Activated naive CD8-positive, alpha-beta T cell treated with anti-CD3 and anti-CD28 coated beads for 36 hours (primary cell): ENCODE measurements around the gene REG1A. TPM values are rescaled to one million over a fixed set of nuclear protein-coding genes. Genes with fewer than 3 reads are reported as not detected.

Experiments
- DNase-seq: peaks from one replicate; pipeline ENCODE4 v3.0.0; 2021
- H3K27ac Mint-ChIP-seq: one replicate; pipeline ENCODE4 v1.8.0; 2022; ENCODE audit warnings: mild to moderate bottlenecking, moderate library complexity, mixed read lengths
- H3K27me3 Mint-ChIP-seq: one replicate; pipeline ENCODE4 v1.8.0; 2022; ENCODE audit warnings: mild to moderate bottlenecking, mixed read lengths
- H3K36me3 Mint-ChIP-seq: one replicate; pipeline ENCODE4 v1.8.0; 2021; ENCODE audit warnings: mild to moderate bottlenecking, mixed read lengths
- H3K4me1 Mint-ChIP-seq: one replicate; pipeline ENCODE4 v1.8.0; 2021; ENCODE audit warnings: mixed read lengths
- H3K4me3 Mint-ChIP-seq: one replicate; pipeline ENCODE4 v1.8.0; 2022; ENCODE audit warnings: mild to moderate bottlenecking, moderate library complexity, mixed read lengths
- H3K9me3 Mint-ChIP-seq: one replicate; pipeline ENCODE4 v1.8.0; 2022; ENCODE audit warnings: mixed read lengths
- total RNA-seq, 2 experiments: library from RNA; stranded (reverse); gene quantifications; one replicate each; pipeline ENCODE4 v1.2.3, GENCODE V29; 2021

Gene REG1A
- total RNA-seq, 2 experiments from 2014 or later: not detected

DNA sequence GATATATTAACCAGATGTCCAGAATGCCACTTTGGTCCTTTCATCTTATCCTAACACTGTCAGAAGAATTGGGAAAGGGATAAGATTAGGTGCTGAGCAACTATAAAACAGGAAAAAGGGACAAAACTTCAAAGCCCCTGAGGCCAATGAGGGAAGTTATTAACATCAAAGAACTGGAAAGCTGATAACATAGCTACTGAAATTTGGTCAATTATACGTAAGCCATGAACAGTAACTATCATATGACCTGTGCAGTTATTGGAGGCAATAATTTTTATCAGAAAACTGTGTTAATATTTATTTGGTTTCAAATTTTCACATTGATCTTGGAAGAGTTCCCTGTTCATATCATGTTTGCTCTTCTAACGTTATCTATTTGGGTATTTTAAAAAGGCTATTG is 41.8 kb downstream of the REG1A start:
- H3K4me3 Mint-ChIP-seq: no peak overlapping the region
- no peaks in the 10 kb centered on the region for H3K36me3 Mint-ChIP-seq
- no peaks in the 10 kb centered on the region for H3K4me1 Mint-ChIP-seq
- no peak overlapping the region for H3K27ac Mint-ChIP-seq
- no peaks in the 10 kb centered on the region for H3K27me3 Mint-ChIP-seq
- no peaks in the 10 kb centered on the region for H3K9me3 Mint-ChIP-seq
- no peak for DNase-seq

DNA sequence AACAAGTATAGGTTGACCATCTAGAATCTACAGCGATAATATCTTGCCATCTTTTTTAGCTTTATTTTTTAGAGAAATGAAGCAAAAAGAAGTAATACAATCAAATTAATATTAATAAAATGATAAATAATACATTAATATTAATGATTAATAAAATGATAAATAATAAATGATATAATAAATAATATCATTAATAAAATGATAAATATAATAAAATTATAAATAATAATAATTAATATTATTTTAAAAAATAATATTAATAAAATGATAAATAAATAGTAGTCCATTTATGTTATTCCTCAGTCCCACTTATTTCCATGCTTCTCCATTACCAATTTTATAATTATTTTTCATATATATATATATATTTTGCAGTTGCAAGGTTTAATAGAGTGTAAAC is 42.5 kb downstream of the REG1A start:
- Mint-ChIP-seq H3K9me3 (no peaks in the 10 kb centered on the region), H3K4me3 (no peak overlapping the region), H3K27ac (no peak overlapping the region), H3K4me1 (no peaks in the 10 kb centered on the region), H3K36me3 (no peaks in the 10 kb centered on the region), H3K27me3 (no peaks in the 10 kb centered on the region)
- no peak for DNase-seq

GRCh38 chr2:79171348-79171958 is 51.2 kb downstream of the REG1A start:
- no peak for DNase-seq
- H3K27ac Mint-ChIP-seq: no peak overlapping the region
- H3K4me3 Mint-ChIP-seq: no peak overlapping the region
- no peaks in the 10 kb centered on the region for H3K36me3 Mint-ChIP-seq
- H3K4me1 Mint-ChIP-seq: no peaks in the 10 kb centered on the region
- peaks cover 2% of the 10 kb centered on the region for H3K9me3 Mint-ChIP-seq
- H3K27me3 Mint-ChIP-seq: no peaks in the 10 kb centered on the region

Other genes starting within 250 kb of the REG1A start
- not detected for gene REG3G, start 94.8 kb upstream of the REG1A start, total RNA-seq
- gene REG1B, start 32.5 kb upstream of the REG1A start, total RNA-seq: not detected
- not detected for gene REG3A, start 39.3 kb downstream of the REG1A start, total RNA-seq